Measurements from ENCODE around the gene RBMS1. TPM values are rescaled to one million over a fixed set of nuclear protein-coding genes. Genes with fewer than 3 reads are reported as not detected.

RBMS1 gene
- total RNA-seq, 4 donors from 2014 or later: 86.0 to 110 (median 91.5) TPM

GRCh38 chr2:160376576-160376975 is 117.0 kb downstream of the RBMS1 start:
- Histone ChIP-seq H3K9me3 (no peaks in the 10 kb centered on the region), H3K27ac (peak overlapping the region in 2 of 4 donors; percentile 38 to 61), H3K4me3 (no peak overlapping the region), H3K4me1 (peaks cover 61 to 100% (median 69%) of the 10 kb centered on the region in 3 donors), H3K27me3 (no peaks in the 10 kb centered on the region), H3K36me3 (no peaks in the 10 kb centered on the region)
- no peak for TF ChIP-seq EP300 (IDR thresholded peaks at IDR 0.05)
- no peak for TF ChIP-seq POLR2A (IDR thresholded peaks at IDR 0.05)
- TF ChIP-seq, protein P1, sequence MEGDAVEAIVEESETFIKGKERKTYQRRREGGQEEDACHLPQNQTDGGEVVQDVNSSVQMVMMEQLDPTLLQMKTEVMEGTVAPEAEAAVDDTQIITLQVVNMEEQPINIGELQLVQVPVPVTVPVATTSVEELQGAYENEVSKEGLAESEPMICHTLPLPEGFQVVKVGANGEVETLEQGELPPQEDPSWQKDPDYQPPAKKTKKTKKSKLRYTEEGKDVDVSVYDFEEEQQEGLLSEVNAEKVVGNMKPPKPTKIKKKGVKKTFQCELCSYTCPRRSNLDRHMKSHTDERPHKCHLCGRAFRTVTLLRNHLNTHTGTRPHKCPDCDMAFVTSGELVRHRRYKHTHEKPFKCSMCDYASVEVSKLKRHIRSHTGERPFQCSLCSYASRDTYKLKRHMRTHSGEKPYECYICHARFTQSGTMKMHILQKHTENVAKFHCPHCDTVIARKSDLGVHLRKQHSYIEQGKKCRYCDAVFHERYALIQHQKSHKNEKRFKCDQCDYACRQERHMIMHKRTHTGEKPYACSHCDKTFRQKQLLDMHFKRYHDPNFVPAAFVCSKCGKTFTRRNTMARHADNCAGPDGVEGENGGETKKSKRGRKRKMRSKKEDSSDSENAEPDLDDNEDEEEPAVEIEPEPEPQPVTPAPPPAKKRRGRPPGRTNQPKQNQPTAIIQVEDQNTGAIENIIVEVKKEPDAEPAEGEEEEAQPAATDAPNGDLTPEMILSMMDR (IDR thresholded peaks at IDR 0.05): no peak
- TF ChIP-seq POLR2AphosphoS5 (IDR thresholded peaks at IDR 0.05): no peak
- peak; percentile 31 for ATAC-seq
- 71% methylated on average over 4 of the region's 4 CpGs for WGBS, 2 donors (ENCODE audit: low coverage in 1 of 2)

DNA sequence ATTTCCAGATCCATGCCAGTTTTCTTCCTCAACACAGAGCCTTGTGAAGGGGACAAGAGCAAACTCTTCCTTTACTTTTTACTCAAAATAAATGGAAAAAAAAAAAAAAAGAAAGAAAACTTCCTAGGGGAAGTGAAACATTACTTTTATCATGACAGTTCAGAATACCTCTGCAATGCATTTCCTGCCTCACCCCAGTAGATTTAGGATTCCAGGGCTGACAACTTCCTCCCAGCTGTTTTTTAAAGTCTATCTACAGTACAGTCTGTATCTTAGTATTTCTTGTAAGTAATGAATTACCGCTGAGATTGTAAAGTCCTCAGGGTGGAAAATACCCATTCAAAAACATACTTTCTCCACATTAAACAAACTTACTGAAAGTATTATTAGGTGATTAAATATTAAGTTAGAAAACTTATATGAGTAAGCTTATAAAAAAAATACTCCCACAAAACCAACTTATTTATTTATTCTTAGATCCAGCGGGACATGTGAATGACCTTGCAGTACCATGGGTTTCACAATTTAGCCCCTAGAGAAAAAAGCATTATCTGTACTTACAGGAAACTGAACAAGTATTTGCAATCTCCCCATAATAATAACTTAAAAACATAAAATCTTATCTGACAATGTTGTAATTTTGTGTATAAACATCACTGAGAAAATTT is 117.7 kb downstream of the RBMS1 start:
- no peak overlapping the region for H3K4me3 ChIP-seq
- peak overlapping the region in 3 of 4 donors; percentile 33 to 61 (median 38) for H3K27ac ChIP-seq
- WGBS, 2 donors (ENCODE audit: low coverage in 1 of 2): 50 to 67% methylated on average over 2 of the region's 2 CpGs
- TF ChIP-seq POLR2A (IDR thresholded peaks at IDR 0.05) (no peak), EP300 (IDR thresholded peaks at IDR 0.05) (no peak), POLR2AphosphoS5 (IDR thresholded peaks at IDR 0.05) (peak; percentile 20)
- TF ChIP-seq, protein P1 (IDR thresholded peaks at IDR 0.05): no peak
- ATAC-seq: peak; percentile 52
- peaks cover 56 to 100% (median 70%) of the 10 kb centered on the region in 3 donors for H3K4me1 ChIP-seq
- no peaks in the 10 kb centered on the region for H3K36me3 ChIP-seq
- no peaks in the 10 kb centered on the region for H3K27me3 ChIP-seq
- H3K9me3 ChIP-seq: no peaks in the 10 kb centered on the region

- TF ChIP-seq POLR2AphosphoS5 (IDR thresholded peaks at IDR 0.05) (no peak), EP300 (IDR thresholded peaks at IDR 0.05) (no peak), POLR2A (IDR thresholded peaks at IDR 0.05) (no peak)
- TF ChIP-seq, protein P1 (IDR thresholded peaks at IDR 0.05): no peak
- Histone ChIP-seq H3K27me3 (no peaks in the 10 kb centered on the region), H3K9me3 (no peaks in the 10 kb centered on the region), H3K4me3 (no peak overlapping the region), H3K36me3 (no peaks in the 10 kb centered on the region), H3K4me1 (peaks cover 51 to 100% (median 65%) of the 10 kb centered on the region in 3 donors), H3K27ac (peak overlapping the region; percentile 12 to 61 (median 37))
- WGBS, 2 donors (ENCODE audit: low coverage in 1 of 2): 60 to 74% methylated on average over 1 to 4 of the region's 4 CpGs
- ATAC-seq: no peak
Observed at GRCh38 chr2:160375037-160375436, 118.6 kb downstream of the RBMS1 start.

GRCh38 chr2:160373666-160374065 is 119.9 kb downstream of the RBMS1 start:
- H3K9me3 ChIP-seq: no peaks in the 10 kb centered on the region
- H3K27ac ChIP-seq: peak overlapping the region in 3 of 4 donors; percentile 21 to 61 (median 38)
- H3K4me3 ChIP-seq: no peak overlapping the region
- no peaks in the 10 kb centered on the region for H3K27me3 ChIP-seq
- TF ChIP-seq EP300 (IDR thresholded peaks at IDR 0.05) (no peak), POLR2A (IDR thresholded peaks at IDR 0.05) (no peak), POLR2AphosphoS5 (IDR thresholded peaks at IDR 0.05) (no peak)
- TF ChIP-seq, protein P1 (IDR thresholded peaks at IDR 0.05): no peak
- H3K36me3 ChIP-seq: no peaks in the 10 kb centered on the region
- ATAC-seq: no peak
- peaks cover 42 to 100% (median 62%) of the 10 kb centered on the region in 3 donors for H3K4me1 ChIP-seq

- peak overlapping the region in 3 of 4 donors; percentile 21 to 61 (median 38) for H3K27ac ChIP-seq
Observed at GRCh38 chr2:160373263-160373662, 120.3 kb downstream of the RBMS1 start.

More at GRCh38 chr2:160373263-160373662, 120.3 kb downstream of the RBMS1 start:
- no peaks in the 10 kb centered on the region for H3K27me3 ChIP-seq
- H3K36me3 ChIP-seq: no peaks in the 10 kb centered on the region
- TF ChIP-seq, protein P1 (IDR thresholded peaks at IDR 0.05): no peak
- TF ChIP-seq POLR2AphosphoS5 (IDR thresholded peaks at IDR 0.05) (no peak), EP300 (IDR thresholded peaks at IDR 0.05) (no peak), POLR2A (IDR thresholded peaks at IDR 0.05) (no peak)
- ATAC-seq: no peak
- H3K4me3 ChIP-seq: no peak overlapping the region
- no peaks in the 10 kb centered on the region for H3K9me3 ChIP-seq
- H3K4me1 ChIP-seq: peaks cover 40 to 100% (median 64%) of the 10 kb centered on the region in 3 donors
- WGBS, 2 donors (ENCODE audit: low coverage in 1 of 2): no CpG with 5 or more reads among the region's 2 CpGs

Measured in gastroesophageal sphincter (tissue), 4 donors.